ENCODE data around the gene ARAP2. TPM values are rescaled to one million over a fixed set of nuclear protein-coding genes. Genes with fewer than 3 reads are reported as not detected.

The ARAP2 gene
- total RNA-seq, 1 experiment from 2014 or later = 13.6 TPM

GRCh38 chr4:36209941-36210649 is 34.2 kb downstream of the ARAP2 start:
- Histone ChIP-seq H3K9me2 (ENCODE audit: insufficient read depth) (no peaks in the 10 kb centered on the region), H3K4me2 (ENCODE audit: low read length) (no peak overlapping the region), H3K36me3 (ENCODE audit: control insufficient read depth in 1 of 2, insufficient read depth in 2 of 2, low read length in 2 of 2) (peaks cover 2 to 4% of the 10 kb centered on the region in 2 experiments; a peak in 1 of 4 replicates), H3K27me3 (ENCODE audit: insufficient read depth, low read length) (no peaks in the 10 kb centered on the region), H3K27ac (ENCODE audit: low read depth, low read length) (no peak overlapping the region), H3K79me2 (ENCODE audit: insufficient read depth, low read length) (peaks cover 14% of the 10 kb centered on the region), H3K9me3 (ENCODE audit: control insufficient read depth in 1 of 2, insufficient read depth in 1 of 2, low read depth in 1 of 2, low read length in 2 of 2) (no peaks in the 10 kb centered on the region), H2AFZ (ENCODE audit: low read depth, low read length, poor library complexity, severe bottlenecking) (no peak overlapping the region), H3K9ac (ENCODE audit: low read length) (no peak overlapping the region), H3K4me3 (replicated peaks in 1 of 2; ENCODE audit: low read depth in 1 of 2, low read length in 2 of 2) (no peak overlapping the region), H4K20me1 (ENCODE audit: insufficient read depth) (no peaks in the 10 kb centered on the region; the same call in 1 of the 2 replicates), H3K4me1 (ENCODE audit: control insufficient read depth in 1 of 2, insufficient read depth in 2 of 2, low read length in 2 of 2) (no peaks in the 10 kb centered on the region)
- CTCF ChIA-PET = no interaction called here
- BruUV-seq (replicated peaks) = no TSS peak
- no peak for DNase-seq (ENCODE audit: low read depth, low spot score)
- POLR2A ChIA-PET = no interaction called here
- RAD21 ChIA-PET (ENCODE audit: low non-redundant PET in 1 of 2, low total read pairs in 2 of 2, uncharacterized antibody in 2 of 2, unreplicated experiment in 2 of 2) = no interaction called here
- intact Hi-C loops (cut with micrococcal nuclease) = loop anchor here (5.0 kb wide), 1 partner anchor 1378 kb away; no protein-coding TSS in a partner anchor
- ATAC-seq = no peak
- TF ChIP-seq POLR2AphosphoS5 (IDR thresholded peaks at IDR 0.05; ENCODE audit: low read depth, low read length) = no peak
- no peak for TF ChIP-seq ZNF274 (IDR thresholded peaks at IDR 0.05; ENCODE audit: low read depth, low read length)
- TF ChIP-seq EZH2 (IDR thresholded peaks at IDR 0.05) = no peak
- TF ChIP-seq JUND (IDR thresholded peaks at IDR 0.05) = no peak
- no peak for TF ChIP-seq CBX3 (IDR thresholded peaks at IDR 0.05; ENCODE audit: low read depth)
- TF ChIP-seq ZBTB33 (IDR thresholded peaks at IDR 0.05; ENCODE audit: extremely low read depth, insufficient replicate concordance, low read length) = no peak
- no peak for TF ChIP-seq ATF3 (IDR thresholded peaks at IDR 0.05)
- TF ChIP-seq RAD21 (IDR thresholded peaks at IDR 0.05; ENCODE audit: low read depth) = no peak
- TF ChIP-seq CEBPB (IDR thresholded peaks at IDR 0.05; ENCODE audit: low read depth) = no peak
- no peak for TF ChIP-seq SRF (IDR thresholded peaks at IDR 0.05; ENCODE audit: low read depth)
- no peak for TF ChIP-seq FOSL1 (IDR thresholded peaks at IDR 0.05; ENCODE audit: low read depth)
- no peak for TF ChIP-seq REST (IDR thresholded peaks at IDR 0.05; ENCODE audit: low read depth)
- no peak for TF ChIP-seq ZFX (IDR thresholded peaks at IDR 0.05)
- TF ChIP-seq CTCF (IDR thresholded peaks at IDR 0.05 in 2 of 3, conservative IDR thresholded peaks at IDR 0.05 in 1 of 3; ENCODE audit: borderline replicate concordance in 1 of 3, insufficient read depth in 1 of 3, low read depth in 2 of 3, low read length in 2 of 3) = no peak
- TF ChIP-seq EGR1 (IDR thresholded peaks at IDR 0.05; ENCODE audit: low read depth) = no peak
- no peak for TF ChIP-seq MAX (IDR thresholded peaks at IDR 0.05)

All from HCT116 (cell line).